ENCODE measurements around the gene FBXL7. TPM values are rescaled to one million over a fixed set of nuclear protein-coding genes. Genes with fewer than 3 reads are reported as not detected.

Gene FBXL7
- total and polyA plus RNA-seq, 2 of the 8 experiments (the other 6 are each of a cell fraction or from before 2014, with no cell fraction given): 17.7 to 17.8 TPM

DNA sequence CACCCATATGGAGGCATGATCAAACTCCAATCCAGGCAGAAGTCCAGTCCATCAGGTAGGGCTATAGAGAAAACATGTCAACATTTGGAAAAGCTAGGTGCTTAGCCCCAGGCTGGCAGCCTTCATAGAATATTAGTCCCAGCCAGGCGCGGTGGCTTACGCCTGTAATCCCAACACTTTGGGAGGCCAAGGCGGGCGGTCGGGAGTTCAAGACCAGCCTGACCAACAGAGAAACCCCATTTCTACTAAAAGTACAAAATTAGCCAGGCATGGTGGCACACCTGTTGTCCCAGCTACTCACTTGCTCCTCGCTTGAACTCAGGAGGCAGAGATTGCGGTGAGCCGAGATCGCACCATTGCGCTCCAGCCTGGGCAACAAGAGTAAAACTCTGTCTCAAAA lies 393.9 kb downstream of the FBXL7 start (continued):
- TF ChIP-seq ASH2L (IDR thresholded peaks at IDR 0.05; ENCODE audit: low read length) (no peak), POLR2AphosphoS5 (IDR thresholded peaks at IDR 0.05; ENCODE audit: low read depth, low read length) (no peak), FOSL1 (IDR thresholded peaks at IDR 0.05; ENCODE audit: insufficient read depth, low read depth, low read length) (no peak), JUN (IDR thresholded peaks at IDR 0.05; ENCODE audit: low read depth, low read length) (no peak), POLR2A (IDR thresholded peaks at IDR 0.05; ENCODE audit: control extremely low read depth in 1 of 2, low read depth in 2 of 2, low read length in 2 of 2) (no peak), CHD2 (IDR thresholded peaks at IDR 0.05; ENCODE audit: low read length) (no peak)
- TF ChIP-seq, protein P1, sequence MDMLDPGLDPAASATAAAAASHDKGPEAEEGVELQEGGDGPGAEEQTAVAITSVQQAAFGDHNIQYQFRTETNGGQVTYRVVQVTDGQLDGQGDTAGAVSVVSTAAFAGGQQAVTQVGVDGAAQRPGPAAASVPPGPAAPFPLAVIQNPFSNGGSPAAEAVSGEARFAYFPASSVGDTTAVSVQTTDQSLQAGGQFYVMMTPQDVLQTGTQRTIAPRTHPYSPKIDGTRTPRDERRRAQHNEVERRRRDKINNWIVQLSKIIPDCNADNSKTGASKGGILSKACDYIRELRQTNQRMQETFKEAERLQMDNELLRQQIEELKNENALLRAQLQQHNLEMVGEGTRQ (IDR thresholded peaks at IDR 0.05; ENCODE audit: low read length): no peak

Measured in H1 (cell line).